Peyer's patch (tissue), 4 donors: ENCODE measurements around the gene SRC.

Source experiments
- CTCF ChIP-seq, 6 experiments: fragments of 450-650 bp in 4 of 6; fragments of 200-600 bp in 2 of 6; sonication (generic) in 1 of 6; IDR thresholded peaks; one replicate each; pipeline ENCODE4 v1.5.1; 2017 to 2019; ENCODE audit warnings: antibody characterized with exemption in 6 of 6, mild to moderate bottlenecking in 3 of 6, moderate library complexity in 1 of 6
- POLR2A ChIP-seq, 2 donors: fragments of 450-650 bp; IDR thresholded peaks; one replicate each; pipeline ENCODE4 v1.5.1; 2017; ENCODE audit warnings: antibody characterized with exemption in 2 of 2, mild to moderate bottlenecking in 2 of 2, moderate library complexity in 2 of 2

GRCh38 chr20:37436527-37437186 is 90.7 kb downstream of the SRC start:
- TF ChIP-seq POLR2A (IDR thresholded peaks at IDR 0.05), result no peak
- TF ChIP-seq CTCF (IDR thresholded peaks at IDR 0.05), result no peak
